Measurements from ENCODE around the gene ITPR1.

The ITPR1 gene

GRCh38 chr3:4864503-4864902 lies 371.4 kb downstream of the ITPR1 start:
- DNase-seq, result no peak

DNA sequence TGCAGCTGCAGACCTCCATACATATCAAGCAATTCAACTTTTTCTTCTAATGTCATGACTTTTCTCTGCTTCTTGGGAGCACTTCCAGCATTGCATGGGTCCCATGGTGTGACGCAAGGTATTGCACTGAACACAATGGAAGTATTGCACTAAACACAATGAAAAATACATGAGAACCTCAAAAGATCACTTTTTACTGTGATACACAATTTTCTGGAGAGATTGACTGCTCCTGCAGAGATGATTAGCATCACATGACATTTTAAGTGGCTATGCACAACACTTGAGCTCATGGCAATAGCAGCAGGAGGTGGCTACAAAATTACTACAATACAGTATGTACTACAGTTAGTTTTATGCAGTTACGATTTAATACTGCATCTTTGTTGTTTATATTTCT lies 372.6 kb downstream of the ITPR1 start:
- DNase-seq, result no peak

DNA sequence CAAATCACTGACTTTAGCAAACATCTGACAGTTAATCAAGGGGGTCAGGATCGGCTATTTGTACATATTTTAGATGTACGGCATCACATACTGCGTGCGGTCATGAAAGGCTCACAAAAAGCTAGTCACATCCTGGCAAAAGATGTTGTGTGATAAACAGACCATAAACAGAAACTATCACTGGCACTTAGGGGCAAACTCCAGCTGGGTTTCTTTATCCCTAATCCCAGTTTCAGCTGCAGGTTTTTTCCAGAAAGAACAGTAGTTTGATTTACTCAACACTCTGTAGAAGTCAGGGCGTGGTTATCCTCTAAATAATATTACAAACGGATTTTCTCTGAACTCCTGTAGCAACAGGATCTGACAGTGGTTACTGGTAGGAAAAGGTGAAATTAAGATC lies 373.7 kb downstream of the ITPR1 start:
- peak; percentile 17 for DNase-seq

GRCh38 chr3:4877173-4877787 lies 384.1 kb downstream of the ITPR1 start:
- DNase-seq, result no peak

GRCh38 chr3:4880850-4881249 lies 387.7 kb downstream of the ITPR1 start:
- DNase-seq, result no peak

DNA sequence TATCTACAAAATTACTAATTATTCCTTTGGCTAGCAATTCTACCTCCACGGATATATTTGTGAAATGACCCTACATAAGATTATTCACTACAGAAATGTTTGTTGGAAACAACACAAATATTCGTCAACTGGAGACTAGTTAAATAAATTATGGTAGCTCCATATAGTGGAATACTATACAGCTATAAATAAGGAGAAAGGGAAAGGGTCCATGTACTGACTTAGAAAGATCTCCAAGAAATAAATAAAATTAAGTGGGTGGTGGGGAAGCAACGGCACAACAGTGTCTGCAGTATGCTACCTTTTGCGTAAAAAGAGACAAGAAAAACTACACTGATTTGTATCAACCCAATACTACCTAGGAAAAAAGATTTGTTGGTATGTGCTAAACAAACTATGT lies 389.4 kb downstream of the ITPR1 start:
- DNase-seq, result no peak

GRCh38 chr3:4883011-4883410 lies 389.9 kb downstream of the ITPR1 start:
- no peak for DNase-seq

- no peak for DNase-seq
Observed at GRCh38 chr3:4884888-4885287, 391.7 kb downstream of the ITPR1 start.

GRCh38 chr3:4885316-4885715 lies 392.2 kb downstream of the ITPR1 start:
- peak; percentile 27 for DNase-seq

DNA sequence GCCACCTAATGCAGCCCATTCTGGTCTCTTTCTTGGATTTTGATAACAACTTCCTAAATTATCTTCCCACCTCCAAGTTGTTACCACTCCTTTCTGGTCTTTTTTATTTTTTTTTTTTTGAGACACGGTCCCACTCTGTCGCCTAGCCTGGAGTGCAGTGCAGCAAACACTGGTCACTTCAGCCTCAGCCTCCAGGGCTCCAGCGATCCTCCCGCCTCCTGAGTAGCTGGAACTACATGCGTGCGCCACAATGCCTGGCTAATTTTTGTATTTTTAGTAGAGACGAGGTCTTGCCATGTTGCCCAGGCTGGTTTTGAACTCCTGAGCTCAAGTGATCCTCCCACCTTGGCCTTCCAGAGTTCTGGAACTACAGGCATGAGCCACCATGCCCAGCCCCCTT lies 393.3 kb downstream of the ITPR1 start:
- no peak for DNase-seq

DNA sequence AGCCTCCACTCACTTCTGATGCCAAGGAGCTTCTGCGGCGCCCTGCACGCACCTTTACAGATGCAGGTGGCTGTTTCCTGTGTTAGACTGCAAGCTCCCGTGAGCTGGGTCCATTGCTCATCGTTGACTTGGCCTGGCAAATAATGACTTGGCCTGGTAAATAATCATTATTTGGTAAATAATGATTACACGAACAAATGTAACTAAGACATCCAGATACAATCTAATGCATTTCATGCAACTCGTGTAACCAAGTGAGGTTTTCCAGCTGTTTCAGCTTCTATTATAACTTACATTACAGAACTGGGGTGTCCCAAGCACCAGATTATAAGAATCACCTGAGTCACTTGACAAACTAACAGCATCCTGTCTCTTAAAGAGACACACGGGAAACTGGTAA lies 394.0 kb downstream of the ITPR1 start:
- DNase-seq, result no peak

DNA sequence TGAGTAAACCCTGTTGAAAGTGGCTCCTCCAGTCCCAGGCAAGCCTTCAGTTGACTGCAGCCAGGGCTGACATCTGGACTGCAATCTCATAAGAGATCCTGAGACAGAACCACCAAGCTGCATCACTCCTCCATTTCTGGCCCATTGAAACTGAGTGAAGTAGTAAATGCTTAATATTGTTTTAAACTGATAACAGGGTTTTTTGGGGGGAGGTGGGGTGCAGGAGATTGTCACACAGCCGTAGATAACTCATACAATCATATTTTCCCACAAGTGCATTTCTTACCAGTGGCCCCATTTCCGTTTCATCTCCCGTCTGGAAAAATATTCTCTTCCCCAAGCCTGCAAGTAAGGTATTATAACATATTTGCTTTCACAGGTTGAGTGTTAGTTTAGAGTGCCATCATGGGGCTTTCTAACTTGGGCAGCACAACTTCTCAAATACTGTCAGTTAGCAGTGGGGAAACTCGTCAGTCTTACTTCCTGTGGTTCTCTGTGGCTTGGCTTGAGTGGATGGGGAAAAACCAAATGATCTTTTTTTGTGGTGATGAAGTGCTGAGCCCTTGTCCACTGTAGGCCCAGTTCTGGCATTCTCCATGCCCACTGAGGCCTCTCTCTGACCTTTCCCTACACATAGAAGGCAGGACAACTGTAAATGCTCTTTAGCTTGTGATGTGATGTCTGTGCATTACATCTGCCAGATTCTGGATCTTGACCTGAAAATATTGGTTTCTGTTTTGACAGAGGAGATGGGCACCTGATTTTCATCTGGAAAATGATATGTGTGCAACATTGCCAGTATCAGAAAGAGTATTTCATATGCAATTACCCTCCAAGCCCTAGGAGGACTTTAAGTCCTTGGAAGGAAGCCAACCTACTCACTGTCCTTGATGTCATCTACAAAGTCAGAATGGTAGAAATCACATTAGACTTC lies 396.0 kb downstream of the ITPR1 start:
- peak; percentile 16 for DNase-seq

DNA sequence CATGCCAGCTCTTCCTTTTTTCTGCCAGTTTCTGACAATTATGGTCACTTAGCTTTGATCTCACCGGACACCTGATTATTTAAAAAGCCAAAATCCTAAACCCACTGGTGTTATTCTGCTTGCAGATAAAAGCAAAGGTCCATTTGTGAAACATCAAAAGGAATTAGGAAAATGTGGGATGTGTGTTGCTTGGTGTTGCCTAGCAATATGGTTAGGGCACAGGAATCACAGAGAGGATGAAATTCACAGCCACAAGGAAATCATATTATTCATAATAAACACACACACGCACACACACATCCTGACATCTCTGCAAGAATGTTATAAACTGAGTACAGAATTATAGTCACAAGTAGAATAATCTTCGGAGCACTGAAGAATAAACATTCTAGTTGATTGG lies 396.7 kb downstream of the ITPR1 start:
- DNase-seq, result no peak

DNA sequence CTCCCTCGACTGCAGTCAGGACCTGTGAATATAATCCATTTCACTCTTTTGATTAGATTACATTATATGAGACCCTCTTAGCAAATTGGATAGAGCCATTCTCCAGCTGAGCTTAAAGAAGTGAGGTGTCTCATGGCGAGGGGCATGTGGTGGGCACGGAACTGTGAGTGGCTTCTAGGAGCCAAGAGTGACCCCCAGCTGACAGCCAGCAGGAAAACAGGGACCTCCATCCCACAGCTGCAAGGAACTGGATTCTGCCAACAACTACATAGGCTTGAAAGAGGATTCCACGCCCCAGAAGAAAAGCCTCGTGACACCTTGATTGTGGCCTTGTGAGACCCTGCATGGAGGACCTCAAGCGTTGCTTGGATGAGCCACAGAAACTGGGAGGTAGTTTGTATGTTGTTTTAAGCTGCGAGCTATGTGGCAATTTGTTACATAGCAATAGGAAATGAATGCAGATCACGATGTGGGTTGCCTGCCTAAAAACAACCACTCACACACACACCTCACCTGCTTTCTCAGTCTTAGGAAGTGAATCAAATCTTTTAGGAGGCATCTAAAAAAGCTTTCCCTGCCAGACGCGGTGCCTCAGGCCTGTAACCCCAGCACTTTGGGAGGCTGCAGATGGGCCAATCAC lies 401.9 kb downstream of the ITPR1 start:
- no peak for DNase-seq

GRCh38 chr3:4895838-4896237 lies 402.7 kb downstream of the ITPR1 start:
- peak; percentile 43 for DNase-seq

Measured in fibroblast of skin of abdomen (primary cell).